ENCODE measurements around the gene C4orf51.
"Not testable (repeated sequence)": the region's sequence is repeated elsewhere in the genome, so short reads cannot be mapped to it uniquely, and the experiment has no call there.

Gene C4orf51

DNA sequence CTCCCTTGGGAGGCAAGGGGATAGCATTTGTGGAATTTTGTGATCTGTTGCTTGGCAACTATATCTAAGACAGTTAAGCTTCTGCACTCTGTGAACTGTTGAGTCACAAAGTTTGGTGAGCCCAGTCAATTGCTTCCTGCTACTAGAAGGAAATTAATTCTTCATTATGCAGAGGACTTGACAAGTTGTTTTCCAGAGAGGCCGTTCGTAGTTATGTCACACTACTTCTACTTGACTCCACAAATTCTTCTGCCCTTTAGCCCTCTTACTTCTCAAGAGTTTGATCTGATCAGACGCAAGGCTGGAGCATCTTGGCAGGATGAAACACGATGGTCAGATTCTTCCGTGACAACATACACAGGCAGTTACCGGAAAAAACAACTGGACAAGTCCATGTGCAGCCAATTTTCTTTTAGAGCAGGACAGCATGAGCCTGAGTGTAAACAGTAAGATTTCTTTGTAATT lies at the start of gene C4orf51:
Gene C4orf51 (plus strand): TSS at position 156 of the 465 bp plus-strand sequence. CDS start 58 bp downstream, at position 214.
- FAIRE-seq (no peak), DNase-seq (ENCODE audit: insufficient read length, low spot score) (no peak)

DNA sequence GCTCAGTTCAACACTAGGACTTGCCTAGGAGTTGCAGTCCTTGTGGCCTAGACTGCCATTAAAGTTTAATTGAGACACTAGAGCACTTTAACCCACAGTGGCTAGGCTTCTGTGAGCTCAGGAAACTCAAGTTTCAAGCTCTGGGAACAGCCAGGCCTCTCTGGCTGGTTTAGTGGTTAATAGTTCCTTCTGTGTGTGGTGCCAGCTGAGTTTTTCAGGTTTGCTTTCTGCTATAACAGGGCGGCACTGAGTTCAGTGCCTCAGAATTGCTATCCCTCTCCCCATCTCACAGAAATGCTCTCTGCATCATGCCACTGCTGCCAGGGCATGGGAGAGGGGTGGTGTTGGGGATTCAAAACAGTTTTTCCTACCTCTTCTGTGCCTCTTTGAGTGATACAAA lies 44.8 kb upstream of the C4orf51 start:
- FAIRE-seq (no peak), DNase-seq (ENCODE audit: insufficient read length, low spot score) (no peak)

- no peak for FAIRE-seq
Observed at GRCh38 chr4:145635630-145636029, 44.3 kb upstream of the C4orf51 start.

GRCh38 chr4:145639186-145639698 lies 40.7 kb upstream of the C4orf51 start:
- FAIRE-seq (no peak), DNase-seq (ENCODE audit: insufficient read length, low spot score) (no peak)

More at GRCh38 chr4:145635630-145636029, 44.3 kb upstream of the C4orf51 start:
- no peak for DNase-seq (ENCODE audit: insufficient read length, low spot score)

GRCh38 chr4:145640236-145640635 lies 39.7 kb upstream of the C4orf51 start:
- not testable (repeated sequence) for FAIRE-seq

GRCh38 chr4:145643295-145643694 lies 36.7 kb upstream of the C4orf51 start:
- no peak for FAIRE-seq
- DNase-seq (ENCODE audit: insufficient read length, low spot score), result no peak

More at GRCh38 chr4:145640236-145640635, 39.7 kb upstream of the C4orf51 start:
- not testable (repeated sequence) for DNase-seq (ENCODE audit: insufficient read length, low spot score)

- FAIRE-seq, result no peak
- DNase-seq (ENCODE audit: insufficient read length, low spot score), result no peak
Observed at GRCh38 chr4:145644699-145645098, 35.2 kb upstream of the C4orf51 start.

GRCh38 chr4:145656156-145656555 lies 23.8 kb upstream of the C4orf51 start:
- FAIRE-seq, result no peak
- DNase-seq (ENCODE audit: insufficient read length, low spot score), result no peak

DNA sequence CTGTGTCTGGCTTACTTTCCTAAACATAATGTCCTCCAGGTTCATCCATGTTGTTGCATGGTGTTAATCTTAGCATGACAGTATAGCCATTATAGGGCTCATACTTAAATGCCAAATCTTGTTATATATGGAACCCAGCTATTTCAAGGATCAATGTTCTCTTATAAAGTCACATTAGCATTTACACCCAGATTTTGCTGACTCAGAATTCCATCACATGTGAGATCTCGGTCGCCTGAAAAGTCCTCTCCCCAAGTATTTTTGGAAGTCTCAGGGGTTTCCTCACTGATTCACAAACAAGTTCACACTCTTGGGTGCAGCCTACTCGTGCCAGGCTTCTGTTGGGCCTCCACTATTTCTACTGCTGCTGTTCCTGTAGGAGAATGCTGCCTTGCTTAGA lies 19.9 kb upstream of the C4orf51 start:
- FAIRE-seq, result no peak
- no peak for DNase-seq (ENCODE audit: insufficient read length, low spot score)

DNA sequence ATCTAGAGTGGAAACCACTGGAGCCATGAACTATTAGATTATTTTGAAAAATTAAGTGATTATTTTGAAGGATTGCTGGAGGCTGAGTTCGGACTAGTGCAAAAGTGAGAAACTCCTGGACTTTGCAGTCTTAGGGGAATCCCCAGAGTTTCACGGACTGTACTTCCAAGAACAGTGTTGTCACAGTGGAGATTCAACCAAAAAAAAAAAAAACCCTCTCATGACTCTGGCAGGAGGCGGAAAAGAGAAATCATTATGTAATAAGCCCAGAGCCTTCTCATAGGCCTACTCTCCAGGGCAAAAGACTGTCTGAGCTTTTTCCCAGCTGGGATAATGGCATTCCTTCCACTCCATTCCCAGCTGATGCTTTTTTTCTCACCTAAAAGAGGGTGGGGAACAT lies 16.8 kb upstream of the C4orf51 start:
- FAIRE-seq, result no peak
- DNase-seq (ENCODE audit: insufficient read length, low spot score), result no peak

GRCh38 chr4:145665773-145666172 lies 14.2 kb upstream of the C4orf51 start:
- DNase-seq (ENCODE audit: insufficient read length, low spot score), result no peak
- FAIRE-seq, result no peak

- no peak for FAIRE-seq
- no peak for DNase-seq (ENCODE audit: insufficient read length, low spot score)
Observed at GRCh38 chr4:145670422-145670821, 9.5 kb upstream of the C4orf51 start.

DNA sequence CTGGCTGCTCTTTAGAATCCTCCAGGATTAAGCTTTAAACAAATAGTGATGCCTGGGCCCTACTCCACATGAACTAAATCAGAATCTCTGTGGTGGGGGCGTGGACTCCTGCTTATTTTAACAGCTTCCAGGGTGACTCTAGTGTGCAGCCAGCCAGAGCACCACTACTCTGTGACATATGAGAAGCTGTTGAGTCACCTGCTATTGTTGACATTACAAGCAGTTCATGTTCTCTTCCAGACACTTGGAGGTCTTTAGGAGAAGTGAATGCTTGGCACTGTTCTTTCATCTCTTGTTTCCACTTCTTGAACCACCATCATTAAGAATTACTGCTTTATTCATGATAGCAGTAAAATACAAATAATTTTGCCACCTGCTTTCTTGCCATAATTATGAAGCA lies 426 bp upstream of the C4orf51 start:
- FAIRE-seq (peak; percentile 77), DNase-seq (ENCODE audit: insufficient read length, low spot score) (peak; percentile 47)

GRCh38 chr4:145680902-145681301 lies 956 bp downstream of the C4orf51 start:
- DNase-seq (ENCODE audit: insufficient read length, low spot score) (no peak), FAIRE-seq (no peak)

DNA sequence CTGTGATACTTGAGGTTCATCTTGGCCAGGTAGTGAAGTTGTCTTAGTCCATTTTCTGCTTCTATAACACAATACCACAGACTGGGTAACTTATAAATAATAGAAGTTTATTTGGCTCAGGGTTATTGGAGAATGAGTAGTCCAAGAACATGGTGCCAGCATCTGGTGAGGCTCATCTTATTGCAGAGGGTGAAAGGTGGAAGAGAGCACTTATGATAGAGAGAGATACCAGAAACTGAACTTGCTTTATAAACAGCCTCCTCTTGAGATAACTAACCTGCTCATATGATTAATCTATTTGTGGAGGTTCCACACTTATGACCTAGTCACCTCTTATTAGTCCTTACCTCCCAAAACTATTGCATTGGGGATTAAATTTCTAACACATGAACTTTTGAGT lies 1.6 kb downstream of the C4orf51 start:
- no peak for FAIRE-seq
- DNase-seq (ENCODE audit: insufficient read length, low spot score), result no peak

- FAIRE-seq (no peak), DNase-seq (ENCODE audit: insufficient read length, low spot score) (no peak)
Observed at GRCh38 chr4:145681956-145682355, 2.0 kb downstream of the C4orf51 start.

DNA sequence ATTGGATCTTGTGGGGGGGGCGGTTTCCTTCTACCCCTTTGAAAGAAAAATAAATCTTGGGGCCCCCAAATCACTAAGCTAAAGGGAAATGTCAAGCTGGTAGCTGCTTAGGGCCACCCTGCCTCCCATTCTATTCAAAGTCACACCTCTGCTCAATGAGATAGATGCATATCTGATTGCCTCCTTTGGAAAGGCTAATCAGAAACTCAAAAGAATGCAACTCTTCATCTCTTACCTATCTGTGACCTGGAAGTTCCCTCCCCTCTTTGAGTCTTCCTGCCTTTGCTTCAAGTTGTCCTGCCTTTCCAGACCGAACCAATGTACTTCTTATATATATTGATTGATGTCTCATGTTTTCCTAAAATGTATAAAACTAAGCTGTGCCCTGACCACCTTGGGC lies 7.0 kb downstream of the C4orf51 start:
- no peak for FAIRE-seq
- DNase-seq (ENCODE audit: insufficient read length, low spot score), result no peak

- no peak for FAIRE-seq
- DNase-seq (ENCODE audit: insufficient read length, low spot score), result no peak
Observed at GRCh38 chr4:145690610-145691009, 10.7 kb downstream of the C4orf51 start.

- not testable (repeated sequence) for FAIRE-seq
Observed at GRCh38 chr4:145691416-145691815, 11.5 kb downstream of the C4orf51 start.

GRCh38 chr4:145694929-145695328 lies 15.0 kb downstream of the C4orf51 start:
- DNase-seq (ENCODE audit: insufficient read length, low spot score) (no peak), FAIRE-seq (no peak)

More at GRCh38 chr4:145691416-145691815, 11.5 kb downstream of the C4orf51 start:
- not testable (repeated sequence) for DNase-seq (ENCODE audit: insufficient read length, low spot score)

- no peak for DNase-seq (ENCODE audit: insufficient read length, low spot score)
- FAIRE-seq, result no peak
Observed at GRCh38 chr4:145697332-145697731, 17.4 kb downstream of the C4orf51 start.

DNA sequence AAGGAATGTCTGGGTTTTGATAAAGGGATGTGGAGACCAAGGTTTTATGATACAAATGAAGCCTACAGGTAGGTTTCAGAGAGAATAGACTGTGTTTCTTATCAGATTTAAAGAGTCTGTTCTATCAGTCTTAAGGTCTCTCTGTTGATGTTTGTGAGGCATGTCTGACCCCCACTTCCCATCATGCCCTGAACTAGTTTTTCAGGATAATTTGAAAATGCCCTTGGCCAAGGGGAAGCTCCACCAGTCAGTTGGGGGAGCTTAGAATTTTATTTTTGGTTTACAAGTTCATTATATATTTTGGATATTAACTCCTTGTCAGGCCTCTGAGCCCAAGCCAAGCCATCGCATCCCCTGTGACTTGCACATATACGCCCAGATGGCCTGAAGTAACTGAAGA lies 18.6 kb downstream of the C4orf51 start:
- DNase-seq (ENCODE audit: insufficient read length, low spot score), result no peak
- no peak for FAIRE-seq

Measured in HTR-8/SVneo (cell line).